IMR-90 (cell line): ENCODE data around the gene MAPK11. TPM values are rescaled to one million over a fixed set of nuclear protein-coding genes. Genes with fewer than 3 reads are reported as not detected.

Experiments used
- ATAC-seq: fragments of 200-7000 bp; cut with Tn5 transposase; 2 replicates; pipeline ENCODE4 v1.9.1; 2020; ENCODE audit warnings: low read depth, mild to moderate bottlenecking, moderate library complexity
- BruUV-seq: library from RNA; stranded (reverse); fragments of 400-500 nt; replicated peaks from 2 replicates; lab custom pipeline; 2021; lab: Mats Ljungman, UMichigan
- CTCF ChIA-PET: fragments of 300-600 bp; formaldehyde crosslinking; extraction: SDS; loops from one replicate; lab custom pipeline; 2021; ENCODE audit warnings: antibody characterized with exemption; lab: Yijun Ruan, JAX
- POLR2A ChIA-PET: fragments of 300-600 bp; sonication (Branson Sonifier 250); formaldehyde crosslinking; loops from one replicate; lab custom pipeline; 2022; ENCODE audit warnings: antibody characterized with exemption; ENCODE audit not compliant: unreplicated experiment; lab: Charles Lee
- DNase-seq: peaks from one replicate; pipeline ENCODE4 v3.0.0; 2013
- H2AFZ ChIP-seq: replicated peaks from 2 replicates; pipeline ENCODE3; 2013; ENCODE audit warnings: low read length, mild to moderate bottlenecking; ENCODE audit not compliant: poor library complexity
- H2AK5ac ChIP-seq: 2 replicates; pipeline ENCODE4 v1.6.1; 2013; ENCODE audit warnings: low read depth, low read length, inconsistent platforms
- H2AK9ac ChIP-seq: replicated peaks from 2 replicates; pipeline ENCODE3; 2013; ENCODE audit warnings: mild to moderate bottlenecking, low read depth, low read length, moderate library complexity; ENCODE audit not compliant: poor library complexity
- H2BK120ac ChIP-seq: 2 replicates; pipeline ENCODE4 v1.6.1; 2013; ENCODE audit warnings: low read depth, low read length, inconsistent platforms
- H2BK15ac ChIP-seq: 3 replicates; pipeline ENCODE4 v1.6.1; 2013; ENCODE audit warnings: low read depth, low read length, inconsistent platforms
- H2BK20ac ChIP-seq: 2 replicates; pipeline ENCODE4 v1.6.1; 2013; ENCODE audit warnings: low read depth, mild to moderate bottlenecking, inconsistent platforms, low read length, moderate library complexity
- H2BK5ac ChIP-seq: 2 replicates; pipeline ENCODE4 v1.6.1; 2013; ENCODE audit warnings: mild to moderate bottlenecking, low read depth, low read length, inconsistent platforms; ENCODE audit not compliant: poor library complexity, severe bottlenecking
- H3K14ac ChIP-seq: replicated peaks from 2 replicates; pipeline ENCODE4 v1.6.1; 2013; ENCODE audit warnings: low read depth, low read length, inconsistent platforms
- H3K18ac ChIP-seq: 2 replicates; pipeline ENCODE4 v1.6.1; 2013; ENCODE audit warnings: low read depth, low read length, control low read depth
- H3K23ac ChIP-seq: 2 replicates; pipeline ENCODE4 v1.6.1; 2013; ENCODE audit warnings: low read depth, low read length, inconsistent platforms
- H3K27ac ChIP-seq: 2 replicates; pipeline ENCODE4 v1.5.1; 2013; ENCODE audit warnings: mild to moderate bottlenecking, control low read depth, low read length; ENCODE audit not compliant: insufficient read depth
- H3K27me3 ChIP-seq: 2 replicates; pipeline ENCODE4 v1.6.1; 2013; ENCODE audit warnings: low read length; ENCODE audit not compliant: control insufficient read depth, insufficient read depth
- H3K36me3 ChIP-seq: 2 replicates; pipeline ENCODE4 v1.6.1; 2013; ENCODE audit warnings: low read length, mixed read lengths; ENCODE audit not compliant: control insufficient read depth, insufficient read depth
- H3K4ac ChIP-seq: 2 replicates; pipeline ENCODE4 v1.6.1; 2013; ENCODE audit warnings: low read depth, low read length, inconsistent platforms
- H3K4me1 ChIP-seq: 2 replicates; pipeline ENCODE4 v1.6.1; 2013; ENCODE audit warnings: low read length, mixed read lengths; ENCODE audit not compliant: control insufficient read depth, insufficient read depth
- H3K4me2 ChIP-seq: 2 replicates; pipeline ENCODE4 v1.6.1; 2013; ENCODE audit warnings: low read depth, mild to moderate bottlenecking, control low read depth, low read length, moderate library complexity
- H3K4me3 ChIP-seq: 2 replicates; pipeline ENCODE4 v1.5.1; 2013; ENCODE audit warnings: low read depth, mild to moderate bottlenecking, control low read depth, low read length, moderate library complexity; ENCODE audit not compliant: insufficient read depth
- H3K56ac ChIP-seq: 2 replicates; pipeline ENCODE4 v1.6.1; 2013; ENCODE audit warnings: low read length, inconsistent platforms; ENCODE audit not compliant: insufficient read depth; ENCODE audit errors: extremely low read depth
- H3K79me1 ChIP-seq, 2 experiments: 2 replicates each; pipeline ENCODE4 v1.6.1; 2013; ENCODE audit warnings: low read length in 2 of 2, inconsistent platforms in 1 of 2, low read depth in 1 of 2
- H3K9ac ChIP-seq: 2 replicates; pipeline ENCODE4 v1.6.1; 2013; ENCODE audit warnings: low read depth, low read length, control low read depth
- H3K9me1 ChIP-seq: 2 replicates; pipeline ENCODE4 v1.6.1; 2013; ENCODE audit warnings: low read length, inconsistent platforms; ENCODE audit not compliant: insufficient read depth
- H3K9me3 ChIP-seq: 2 replicates; pipeline ENCODE4 v1.6.1; 2013; ENCODE audit warnings: low read length; ENCODE audit not compliant: control insufficient read depth, insufficient read depth
- H4K20me1 ChIP-seq: 2 replicates; pipeline ENCODE4 v1.6.1; 2013; ENCODE audit warnings: low read length, inconsistent platforms; ENCODE audit not compliant: insufficient read depth
- H4K5ac ChIP-seq: 2 replicates; pipeline ENCODE4 v1.6.1; 2013; ENCODE audit warnings: mild to moderate bottlenecking, low read depth, low read length, control low read depth
- H4K8ac ChIP-seq, 2 experiments: 2 replicates each; pipeline ENCODE4 v1.6.1; 2013; ENCODE audit warnings: low read depth in 2 of 2, low read length in 2 of 2, control low read depth in 1 of 2, inconsistent platforms in 1 of 2
- H4K91ac ChIP-seq: 2 replicates; pipeline ENCODE4 v1.6.1; 2013; ENCODE audit warnings: low read depth, low read length, inconsistent platforms; ENCODE audit not compliant: insufficient read depth
- BHLHE40 ChIP-seq: fragments of 150-350 bp; IDR thresholded peaks from 2 replicates; pipeline ENCODE4 v1.6.1; 2016; ENCODE audit warnings: mild to moderate bottlenecking, low read depth, low read length
- CEBPB ChIP-seq: IDR thresholded peaks from 2 replicates; pipeline ENCODE4 v1.6.1; 2012; ENCODE audit warnings: low read depth, low read length, improper control_type of control experiment
- CHD1 ChIP-seq: IDR thresholded peaks from 2 replicates; pipeline ENCODE4 v1.6.1; 2012; ENCODE audit warnings: low read depth, low read length, improper control_type of control experiment
- CTCF ChIP-seq: conservative IDR thresholded peaks from 2 replicates; pipeline ENCODE4 v1.5.1; 2012; ENCODE audit warnings: mild to moderate bottlenecking, low read depth, low read length, improper control_type of control experiment
- ELK1 ChIP-seq: fragments of 150-350 bp; IDR thresholded peaks from 2 replicates; pipeline ENCODE4 v1.6.1; 2016; ENCODE audit warnings: low read depth, mild to moderate bottlenecking, low read length, moderate library complexity, borderline replicate concordance
- FOS ChIP-seq: fragments of 150-350 bp; IDR thresholded peaks from 2 replicates; pipeline ENCODE4 v1.6.1; 2016; ENCODE audit warnings: low read depth, low read length
- MAFK ChIP-seq: IDR thresholded peaks from 2 replicates; pipeline ENCODE4 v1.6.1; 2012; ENCODE audit warnings: low read depth, low read length, improper control_type of control experiment
- MAZ ChIP-seq: IDR thresholded peaks from 2 replicates; pipeline ENCODE4 v1.6.1; 2012; ENCODE audit warnings: low read depth, mild to moderate bottlenecking, low read length, improper control_type of control experiment, moderate library complexity, borderline replicate concordance
- MXI1 ChIP-seq: IDR thresholded peaks from 2 replicates; pipeline ENCODE4 v1.6.1; 2012; ENCODE audit warnings: low read depth, mild to moderate bottlenecking, low read length, moderate library complexity, borderline replicate concordance
- NFE2L2 ChIP-seq: fragments of 150-350 bp; IDR thresholded peaks from 2 replicates; pipeline ENCODE4 v1.6.1; 2016; ENCODE audit warnings: low read depth, mild to moderate bottlenecking, low read length
- POLR2A ChIP-seq: IDR thresholded peaks from 2 replicates; pipeline ENCODE4 v1.6.1; 2012; ENCODE audit warnings: mild to moderate bottlenecking, low read depth, low read length
- RAD21 ChIP-seq: IDR thresholded peaks from 2 replicates; pipeline ENCODE4 v1.6.1; 2012; ENCODE audit warnings: low read length, improper control_type of control experiment
- RCOR1 ChIP-seq: IDR thresholded peaks from 2 replicates; pipeline ENCODE4 v1.6.1; 2012; ENCODE audit warnings: mild to moderate bottlenecking, low read length, improper control_type of control experiment; ENCODE audit not compliant: insufficient replicate concordance
- RFX5 ChIP-seq: IDR thresholded peaks from 2 replicates; pipeline ENCODE4 v1.8.0; 2012; ENCODE audit warnings: low read depth, mild to moderate bottlenecking, low read length, moderate library complexity
- SMC3 ChIP-seq: fragments of 150-350 bp; IDR thresholded peaks from 2 replicates; pipeline ENCODE4 v1.6.1; 2016; ENCODE audit warnings: low read depth, mild to moderate bottlenecking, antibody characterized with exemption, low read length, moderate library complexity
- USF2 ChIP-seq: fragments of 150-350 bp; IDR thresholded peaks from 2 replicates; pipeline ENCODE4 v1.6.1; 2017; ENCODE audit warnings: mild to moderate bottlenecking, antibody characterized with exemption, low read length, low read depth
- WGBS, 2 experiments: methylation state at CpG; one replicate each; pipeline versions ENCODE4 v1.1.5 to v1.1.7; 2013; ENCODE audit warnings: missing lambda C conversion rate in 2 of 2; ENCODE audit not compliant: insufficient read length in 1 of 2; ENCODE audit errors: extremely low coverage in 2 of 2; 5-methylcytosine and 5-hydroxymethylcytosine counted together
- dilution Hi-C: fragments of 300-500 bp; cut with HindIII; formaldehyde crosslinking; loops from one replicate; pipeline ENCODE4 v1.14.3; 2018; ENCODE audit warnings: low sequenced_read_pairs; ENCODE audit not compliant: unreplicated experiment
- in situ Hi-C: fragments of 300-500 bp; cut with MboI; formaldehyde crosslinking; loops from 3 replicates; pipeline ENCODE4 v1.14.3; 2019; ENCODE audit warnings: low sequenced_read_pairs, inconsistent platforms, mixed read lengths
- intact Hi-C: fragments of 100-400 bp; cut with micrococcal nuclease; formaldehyde crosslinking; loops from 2 replicates; pipeline ENCODE4 v1.10.0; 2022
- polyA plus RNA-seq, 3 experiments: library from polyadenylated mRNA; depleted of rRNA; stranded (reverse); fragments of >200 nt; gene quantifications; 2 replicates each; pipeline ENCODE4 v1.2.3, GENCODE V29; 2012; ENCODE audit warnings: low replicate concordance in 1 of 3
- total RNA-seq: library from RNA; depleted of rRNA; stranded (reverse); fragments of >200 nt; gene quantifications from 2 replicates; pipeline ENCODE4 v1.2.3, GENCODE V29; 2012

Gene MAPK11
- total and polyA plus RNA-seq, 2 of the 4 experiments (the other 2 are of a cell fraction), result 8.1 to 14.4 TPM

- ChIA-PET CTCF (no interaction called here), POLR2A (no interaction called here)
- Histone ChIP-seq H3K4me2 (no peak overlapping the region), H4K91ac (no peak overlapping the region), H3K4me1 (peaks cover 9% of the 10 kb centered on the region), H3K79me1 (peaks cover 11 to 52% of the 10 kb centered on the region in 2 experiments; a peak in 3 of 4 replicates), H4K20me1 (peaks cover 76% of the 10 kb centered on the region), H2AK9ac (no peak overlapping the region), H3K27ac (no peak overlapping the region), H3K14ac (no peak overlapping the region), H3K9ac (no peak overlapping the region), H3K23ac (no peak overlapping the region), H3K36me3 (peaks cover 75% of the 10 kb centered on the region), H3K9me1 (no peaks in the 10 kb centered on the region), H4K5ac (no peak overlapping the region), H2BK20ac (no peak overlapping the region), H3K27me3 (no peaks in the 10 kb centered on the region), H3K4ac (no peak overlapping the region), H2BK15ac (no peak overlapping the region), H2AFZ (no peak overlapping the region), H3K56ac (no peak overlapping the region), H2AK5ac (no peak overlapping the region), H3K4me3 (no peak overlapping the region), H4K8ac (no peak overlapping the region), H2BK120ac (no peak overlapping the region), H3K9me3 (no peaks in the 10 kb centered on the region), H3K18ac (no peak overlapping the region), H2BK5ac (no peak overlapping the region)
- TF ChIP-seq MAZ (no peak), RCOR1 (no peak), CHD1 (no peak), POLR2A (no peak), RFX5 (no peak), CEBPB (no peak), NFE2L2 (no peak), CTCF (no peak), ELK1 (no peak), MAFK (no peak), MXI1 (no peak), RAD21 (no peak), BHLHE40 (no peak), USF2 (no peak), FOS (no peak), SMC3 (no peak)
- in situ Hi-C loops (no loop called here), intact Hi-C loops (no loop called here), dilution Hi-C loops (no loop called here)
- no peak for ATAC-seq
- BruUV-seq, result no TSS peak
- DNase-seq, result no peak
- WGBS, 2 experiments, result 96% methylated on average over 26 of the region's 31 CpGs; no CpG with 5 or more reads in 1 of the 2 experiments
These were observed 17.6 kb upstream of the MAPK11 start for GRCh38 chr22:50287731-50288130.
